Measurements from ENCODE around the gene NFIB. TPM values are rescaled to one million over a fixed set of nuclear protein-coding genes. Genes with fewer than 3 reads are reported as not detected.

Gene NFIB
- total and polyA plus RNA-seq, 2 of the 13 experiments (the other 11 are each of a cell fraction or from before 2014, with no cell fraction given), result 0.98 to 4.6 TPM

DNA sequence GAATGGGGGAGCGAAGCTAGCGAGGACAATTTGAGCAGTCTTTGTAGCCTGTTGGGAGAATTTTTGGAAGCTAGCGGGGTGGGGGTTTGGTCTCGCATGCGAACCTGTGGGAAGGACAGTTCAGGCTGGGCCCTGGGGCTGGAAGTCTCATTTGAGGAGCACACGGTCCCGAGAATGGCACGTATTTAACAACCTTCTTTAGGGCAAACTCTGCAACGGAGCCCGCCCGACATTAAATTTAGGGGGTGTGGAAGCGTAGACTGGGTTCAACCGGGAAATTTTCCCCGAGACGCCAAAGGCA is 35.2 kb upstream of the NFIB start (continued):
- TF ChIP-seq ZNF276 (CRISPR knock-in tag; IDR thresholded peaks at IDR 0.05; ENCODE audit: low read depth), result no peak
- TF ChIP-seq MBNL3 (CRISPR knock-in tag; conservative IDR thresholded peaks at IDR 0.05), result no peak
- no peak for TF ChIP-seq NFYC (CRISPR knock-in tag; IDR thresholded peaks at IDR 0.05)
- no peak for TF ChIP-seq TRIM24 (CRISPR knock-in tag; IDR thresholded peaks at IDR 0.05)

DNA sequence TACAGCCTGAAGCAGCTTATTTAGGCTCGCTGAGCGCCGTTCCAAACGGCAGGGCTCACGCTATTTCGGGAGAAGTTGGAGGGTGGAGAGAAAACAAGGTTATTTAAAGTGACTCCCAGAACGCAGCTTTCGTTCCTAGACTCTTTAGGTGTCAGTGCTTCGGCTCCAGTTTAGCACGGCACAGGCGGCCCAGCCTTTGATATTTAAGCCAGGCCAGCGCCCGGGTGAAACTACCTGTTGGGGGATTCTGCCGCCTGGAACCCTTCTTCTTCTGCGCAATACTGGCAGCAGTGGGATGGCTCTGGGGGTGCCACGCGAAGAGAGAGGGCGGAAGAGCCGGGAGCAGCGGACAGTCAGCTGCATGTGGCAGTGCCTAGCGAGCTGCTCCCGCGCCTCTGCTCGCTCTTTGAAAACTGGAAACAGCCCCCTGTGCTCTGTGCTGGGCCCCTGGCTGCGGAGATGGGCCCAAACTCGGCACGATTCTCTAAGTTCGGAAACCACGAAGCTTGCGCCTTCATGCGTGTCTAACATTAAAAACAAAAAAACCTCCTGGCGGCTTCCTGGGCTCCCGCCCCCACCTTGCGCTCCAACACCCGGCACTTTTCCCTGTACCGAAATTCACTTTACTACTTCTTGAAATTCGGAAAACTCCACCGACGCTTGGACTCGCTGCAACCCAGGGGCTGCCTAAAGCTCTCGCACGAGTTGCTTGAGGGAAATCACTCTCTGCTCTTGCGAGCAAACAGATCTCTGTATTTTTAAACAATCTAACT is 34.6 kb upstream of the NFIB start:
- Histone ChIP-seq H4K20me1 (ENCODE audit: insufficient read depth, low read length) (no peaks in the 10 kb centered on the region; the same call in 1 of the 2 replicates), H3K9ac (ENCODE audit: insufficient read depth, low read depth, low read length) (no peak overlapping the region), H3K36me3 (replicated peaks in 1 of 2; ENCODE audit: control insufficient read depth in 1 of 2, insufficient read depth in 2 of 2, low read length in 2 of 2) (no peaks in the 10 kb centered on the region), H3K27me3 (ENCODE audit: control insufficient read depth in 1 of 2, insufficient read depth in 2 of 2, low read length in 2 of 2) (peaks cover 8 to 85% of the 10 kb centered on the region in 2 experiments; a peak in 4 of 5 replicates), H3K27ac (ENCODE audit: extremely low read length, insufficient read depth, low read length) (no peak overlapping the region), H3K4me1 (ENCODE audit: insufficient read depth, low read length) (peaks cover 27% of the 10 kb centered on the region), H3K9me3 (ENCODE audit: low read length) (no peaks in the 10 kb centered on the region), H2AFZ (ENCODE audit: low read length) (no peak overlapping the region), H3K4me2 (ENCODE audit: low read depth, low read length) (peak overlapping the region; percentile 55), H3K79me2 (ENCODE audit: insufficient read depth, low read length) (no peaks in the 10 kb centered on the region), H3K4me3 (replicated peaks in 1 of 3; ENCODE audit: insufficient read depth in 1 of 3, low read depth in 2 of 3, low read length in 3 of 3) (peak overlapping the region in 1 of 3 experiments; percentile 33; a peak in 1 of 6 replicates)
- FAIRE-seq, result no peak
- ATAC-seq, result peak; percentile 18
- 21% methylated on average over 29 of the region's 43 CpGs for WGBS (ENCODE audit: low lambda C conversion rate)
- in situ Hi-C loops (cut with HindIII; ENCODE audit: extremely low pct_ligation_motif_present, low pct_unique_long_range_greater_than_20kb) (no loop called here), intact Hi-C loops (cut with micrococcal nuclease; ENCODE audit: unreplicated experiment) (no loop called here)
- CTCF ChIA-PET (ENCODE audit: low intra/inter-chr PET ratio, low total read pairs), result no interaction called here
- POLR2A ChIA-PET, result no interaction called here
- BruUV-seq (replicated peaks), result no TSS peak
- DNase-seq (ENCODE audit: low spot score), result no peak
- TF ChIP-seq DMAP1 (CRISPR knock-in tag; IDR thresholded peaks at IDR 0.05) (no peak), ZNF569 (CRISPR knock-in tag; IDR thresholded peaks at IDR 0.05; ENCODE audit: borderline replicate concordance) (no peak), U2AF2 (IDR thresholded peaks at IDR 0.05; ENCODE audit: low read depth, low read length) (no peak), ATM (IDR thresholded peaks at IDR 0.05; ENCODE audit: borderline replicate concordance) (no peak), NFE2 (CRISPR knock-in tag; IDR thresholded peaks at IDR 0.05) (no peak), TFDP1 (CRISPR knock-in tag; IDR thresholded peaks at IDR 0.05; ENCODE audit: borderline replicate concordance) (no peak), AGO1 (IDR thresholded peaks at IDR 0.05; ENCODE audit: low read depth, low read length, poor library complexity, severe bottlenecking) (no peak), HOMEZ (CRISPR knock-in tag; IDR thresholded peaks at IDR 0.05; ENCODE audit: low read depth) (no peak), MBNL3 (CRISPR knock-in tag; conservative IDR thresholded peaks at IDR 0.05) (no peak), SMAD1 (CRISPR knock-in tag; IDR thresholded peaks at IDR 0.05; ENCODE audit: borderline replicate concordance, low read depth) (no peak), ZNF652 (CRISPR knock-in tag; IDR thresholded peaks at IDR 0.05; ENCODE audit: borderline replicate concordance, low read depth) (no peak), HNRNPUL1 (IDR thresholded peaks at IDR 0.05; ENCODE audit: low read depth, low read length) (no peak)
- TF ChIP-seq, protein P1, sequence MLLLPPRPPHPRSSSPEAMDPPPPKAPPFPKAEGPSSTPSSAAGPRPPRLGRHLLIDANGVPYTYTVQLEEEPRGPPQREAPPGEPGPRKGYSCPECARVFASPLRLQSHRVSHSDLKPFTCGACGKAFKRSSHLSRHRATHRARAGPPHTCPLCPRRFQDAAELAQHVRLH (CRISPR knock-in tag; IDR thresholded peaks at IDR 0.05; ENCODE audit: borderline replicate concordance, low read depth), result no peak
- TF ChIP-seq, protein P2, sequence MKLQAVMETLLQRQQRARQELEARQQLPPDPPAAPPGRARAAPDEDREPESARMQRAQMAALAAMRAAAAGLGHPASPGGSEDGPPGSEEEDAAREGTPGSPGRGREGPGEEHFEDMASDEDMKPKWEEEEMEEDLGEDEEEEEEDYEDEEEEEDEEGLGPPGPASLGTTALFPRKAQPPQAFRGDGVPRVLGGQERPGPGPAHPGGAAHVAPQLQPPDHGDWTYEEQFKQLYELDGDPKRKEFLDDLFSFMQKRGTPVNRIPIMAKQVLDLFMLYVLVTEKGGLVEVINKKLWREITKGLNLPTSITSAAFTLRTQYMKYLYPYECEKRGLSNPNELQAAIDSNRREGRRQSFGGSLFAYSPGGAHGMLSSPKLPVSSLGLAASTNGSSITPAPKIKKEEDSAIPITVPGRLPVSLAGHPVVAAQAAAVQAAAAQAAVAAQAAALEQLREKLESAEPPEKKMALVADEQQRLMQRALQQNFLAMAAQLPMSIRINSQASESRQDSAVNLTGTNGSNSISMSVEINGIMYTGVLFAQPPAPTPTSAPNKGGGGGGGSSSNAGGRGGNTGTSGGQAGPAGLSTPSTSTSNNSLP (IDR thresholded peaks at IDR 0.05; ENCODE audit: low read depth, low read length), result no peak

Measured in HepG2 (cell line).